Fibroblast of the aortic adventitia (primary cell): Measurements from ENCODE around the gene PTPN1. TPM values are rescaled to one million over a fixed set of nuclear protein-coding genes. Genes with fewer than 3 reads are reported as not detected.

Experiments
- DNase-seq: peaks from one replicate; pipeline ENCODE4 v3.0.0-alpha.2; 2010; ENCODE audit warnings: low read depth
- H3K4me3 ChIP-seq: 2 replicates; pipeline ENCODE4 v1.5.1; 2011; ENCODE audit warnings: low read depth, mild to moderate bottlenecking, control low read depth, low read length, moderate library complexity
- CTCF ChIP-seq: IDR thresholded peaks from 2 replicates; pipeline ENCODE4 v1.5.1; 2011; ENCODE audit warnings: mild to moderate bottlenecking, low read length, control low read depth, inconsistent platforms; ENCODE audit not compliant: insufficient read depth
- total RNA-seq: library from RNA; depleted of rRNA; stranded (reverse); fragments of >200 nt; gene quantifications from 2 replicates; pipeline ENCODE4 v1.2.3, GENCODE V29; 2012; ENCODE audit warnings: low replicate concordance

Gene PTPN1
- total RNA-seq, 1 donor = 19.9 TPM

- DNase-seq = peak; percentile 64
- peak overlapping the region; percentile 93 for H3K4me3 ChIP-seq
- no peak for TF ChIP-seq CTCF
These were observed 3.2 kb downstream of the PTPN1 start for GRCh38 chr20:50513169-50514034.

- H3K4me3 ChIP-seq = no peak overlapping the region
- DNase-seq = no peak
- no peak for TF ChIP-seq CTCF
These were observed 3.8 kb downstream of the PTPN1 start for GRCh38 chr20:50514035-50514337.

GRCh38 chr20:50514750-50515149 is 4.6 kb downstream of the PTPN1 start:
- no peak overlapping the region for H3K4me3 ChIP-seq
- no peak for DNase-seq
- TF ChIP-seq CTCF = no peak

- no peak for TF ChIP-seq CTCF
These were observed 5.4 kb downstream of the PTPN1 start for GRCh38 chr20:50515471-50516106.

GRCh38 chr20:50516180-50516934 is 6.2 kb downstream of the PTPN1 start:
- no peak overlapping the region for H3K4me3 ChIP-seq
- no peak for DNase-seq
- TF ChIP-seq CTCF = no peak

More at GRCh38 chr20:50515471-50516106, 5.4 kb downstream of the PTPN1 start:
- DNase-seq = no peak
- H3K4me3 ChIP-seq = no peak overlapping the region

GRCh38 chr20:50516935-50517816 is 7.0 kb downstream of the PTPN1 start:
- no peak for TF ChIP-seq CTCF
- H3K4me3 ChIP-seq = no peak overlapping the region
- DNase-seq = no peak
